HepG2 (cell line): ENCODE measurements around the gene PLA2G4A. TPM values are rescaled to one million over a fixed set of nuclear protein-coding genes. Genes with fewer than 3 reads are reported as not detected.

Experiments
- ATAC-seq: fragments of 200-7000 bp; cut with Tn5 transposase; 3 replicates; pipeline ENCODE4 v1.9.1; 2020; ENCODE audit warnings: mild to moderate bottlenecking, moderate library complexity
- BruUV-seq: library from RNA; stranded (reverse); fragments of 400-500 nt; replicated peaks from 2 replicates; lab custom pipeline; 2021; lab: Mats Ljungman, UMichigan
- CTCF ChIA-PET: fragments of 300-600 bp; formaldehyde crosslinking; extraction: SDS; loops from one replicate; lab custom pipeline; 2021; ENCODE audit warnings: low total read pairs, inconsistent platforms, low intra/inter-chr PET ratio; lab: Yijun Ruan, JAX
- POLR2A ChIA-PET: fragments of 350-600 bp; sonication (Branson Sonifier 250); formaldehyde crosslinking; loops from one replicate; lab custom pipeline; 2020; ENCODE audit warnings: antibody characterized with exemption, inconsistent platforms; lab: Yijun Ruan, JAX
- DNase-seq: peaks from one replicate; pipeline ENCODE4 v3.0.0-alpha.2; 2015; ENCODE audit warnings: low spot score
- FAIRE-seq: peaks from 3 replicates; lab custom pipeline; 2011; peaks lifted over from hg19 to GRCh38; lab: Jason Lieb, UNC
- H2AFZ ChIP-seq: one replicate; pipeline ENCODE4 v1.6.1; 2011; ENCODE audit warnings: low read length, inconsistent platforms
- H3K27ac ChIP-seq: fragments of 300-600 bp; 3 replicates; pipeline ENCODE4 v1.8.0; 2011; ENCODE audit warnings: mixed run types, mild to moderate bottlenecking, mixed read lengths, low read length, inconsistent platforms; ENCODE audit not compliant: insufficient read depth; ENCODE audit errors: extremely low read length
- H3K27me3 ChIP-seq, 2 experiments: fragments of 200-600 bp in 1 of 2; 2 replicates in 1 of 2; 3 replicates in 1 of 2; pipeline versions ENCODE4 v1.6.0 to v1.8.0; 2011; ENCODE audit warnings: low read length in 2 of 2, mild to moderate bottlenecking in 2 of 2, moderate library complexity in 2 of 2, inconsistent platforms in 1 of 2; ENCODE audit not compliant: insufficient read depth in 2 of 2, control insufficient read depth in 1 of 2
- H3K36me3 ChIP-seq, 2 experiments: fragments of 200-600 bp in 1 of 2; replicated peaks in 1 of 2; 2 replicates in 1 of 2; 3 replicates in 1 of 2; pipeline versions ENCODE4 v1.5.1 to v1.8.0; 2011; ENCODE audit warnings: low read length in 2 of 2, inconsistent platforms in 1 of 2; ENCODE audit not compliant: insufficient read depth in 2 of 2, control insufficient read depth in 1 of 2
- H3K4me1 ChIP-seq: 2 replicates; pipeline ENCODE4 v1.5.1; 2012; ENCODE audit warnings: low read length, inconsistent platforms; ENCODE audit not compliant: insufficient read depth
- H3K4me2 ChIP-seq: 2 replicates; pipeline ENCODE4 v1.6.0; 2011; ENCODE audit warnings: low read depth, low read length, inconsistent platforms
- H3K4me3 ChIP-seq, 3 experiments: fragments of 200-600 bp in 1 of 3; sonication (generic), shearing (Covaris generic) in 1 of 3; replicated peaks in 1 of 3; 2 replicates each; pipeline ENCODE4 v1.5.1; 2011 to 2016; ENCODE audit warnings: low read length in 3 of 3, inconsistent platforms in 2 of 3, low read depth in 2 of 3, mild to moderate bottlenecking in 2 of 3, control low read depth in 1 of 3, mixed read lengths in 1 of 3; ENCODE audit not compliant: insufficient read depth in 1 of 3
- H3K79me2 ChIP-seq: one replicate; pipeline ENCODE4 v1.6.1; 2011; ENCODE audit warnings: low read length, inconsistent platforms; ENCODE audit not compliant: insufficient read depth
- H3K9ac ChIP-seq: 2 replicates; pipeline ENCODE4 v1.6.0; 2011; ENCODE audit warnings: mild to moderate bottlenecking, low read depth, low read length, inconsistent platforms; ENCODE audit not compliant: insufficient read depth
- H3K9me3 ChIP-seq: 2 replicates; pipeline ENCODE4 v1.5.1; 2012; ENCODE audit warnings: mild to moderate bottlenecking, low read length
- H4K20me1 ChIP-seq: 2 replicates; pipeline ENCODE4 v1.6.0; 2011; ENCODE audit warnings: inconsistent platforms, mild to moderate bottlenecking, low read length, moderate library complexity; ENCODE audit not compliant: insufficient read depth
- CTCF ChIP-seq: sonication (generic); formaldehyde crosslinking; IDR thresholded peaks from 2 replicates; pipeline ENCODE4 v1.5.0; 2020; ENCODE audit warnings: mild to moderate bottlenecking, missing genetic modification reagents, moderate library complexity
- HNF4G ChIP-seq, 2 experiments: sonication (generic) in 1 of 2; formaldehyde crosslinking in 1 of 2; IDR thresholded peaks; 2 replicates each; pipeline versions ENCODE4 v1.4.0 to v1.6.1; 2011 to 2020; ENCODE audit warnings: borderline replicate concordance in 2 of 2, low read depth in 2 of 2, mild to moderate bottlenecking in 2 of 2, low read length in 1 of 2, missing genetic modification reagents in 1 of 2, moderate library complexity in 1 of 2
- MNT ChIP-seq: fragments of 450-650 bp; IDR thresholded peaks from 2 replicates; pipeline ENCODE4 v1.6.1; 2016
- SMAD3 ChIP-seq: sonication (generic); formaldehyde crosslinking; IDR thresholded peaks from 2 replicates; pipeline ENCODE4 v1.4.0; 2020; ENCODE audit warnings: missing genetic modification reagents
- ZBTB33 ChIP-seq: sonication (generic); formaldehyde crosslinking; IDR thresholded peaks from 2 replicates; pipeline ENCODE4 v1.4.0; 2020; ENCODE audit warnings: missing genetic modification reagents
- ZNF552 ChIP-seq: sonication (generic); formaldehyde crosslinking; IDR thresholded peaks from 2 replicates; pipeline ENCODE4 v1.9.0; 2022; ENCODE audit warnings: missing genetic modification reagents, mild to moderate bottlenecking, borderline replicate concordance
- ZNF567 ChIP-seq: sonication (generic); formaldehyde crosslinking; IDR thresholded peaks from 2 replicates; pipeline ENCODE4 v1.8.1; 2023; ENCODE audit warnings: mild to moderate bottlenecking, missing genetic modification reagents, borderline replicate concordance
- ZNF674 ChIP-seq: sonication (generic); formaldehyde crosslinking; IDR thresholded peaks from 2 replicates; pipeline ENCODE4 v1.5.0; 2020; ENCODE audit warnings: low read depth, mild to moderate bottlenecking, missing genetic modification reagents
- ZNF772 ChIP-seq: sonication (generic); formaldehyde crosslinking; IDR thresholded peaks from 2 replicates; pipeline ENCODE4 v1.5.0; 2020; ENCODE audit warnings: mild to moderate bottlenecking, missing genetic modification reagents
- ZNF781 ChIP-seq: sonication (generic); formaldehyde crosslinking; IDR thresholded peaks from 2 replicates; pipeline ENCODE4 v1.5.1; 2020; ENCODE audit warnings: borderline replicate concordance, mild to moderate bottlenecking, missing genetic modification reagents; ENCODE audit errors: not compliant biosample characterization
- ZNF788 ChIP-seq: sonication (generic); formaldehyde crosslinking; IDR thresholded peaks from 2 replicates; pipeline ENCODE4 v1.5.0; 2020; ENCODE audit warnings: mild to moderate bottlenecking, missing genetic modification reagents, borderline replicate concordance
- WGBS: methylation state at CpG from one replicate; pipeline ENCODE4 v1.1.6; 2017; ENCODE audit warnings: low lambda C conversion rate; 5-methylcytosine and 5-hydroxymethylcytosine counted together
- in situ Hi-C: cut with HindIII; loops from 2 replicates; pipeline ENCODE4 v1.10.0; 2017; ENCODE audit warnings: low pct_unique_long_range_greater_than_20kb; ENCODE audit not compliant: extremely low pct_ligation_motif_present
- intact Hi-C: fragments of 100-400 bp; cut with micrococcal nuclease; formaldehyde crosslinking; loops from one replicate; pipeline ENCODE4 v1.10.0; 2022; ENCODE audit not compliant: unreplicated experiment
- polyA plus RNA-seq, 8 experiments: library from polyadenylated mRNA; depleted of rRNA in 3 of 8; stranded (reverse) in 7 of 8; unstranded in 1 of 8; fragments of >200 nt; fragmentation: Illumina TruSeq in 4 of 8; extraction: Trizol in 4 of 8; gene quantifications; 2 replicates each; pipeline versions ENCODE4 v1.2.1 to v1.2.3, GENCODE V29; 2011 to 2016; ENCODE audit warnings: low read depth in 4 of 8, missing spikeins in 1 of 8, mixed read lengths in 1 of 8; ENCODE audit not compliant: insufficient read depth in 1 of 8
- total RNA-seq, 5 experiments: library from RNA; depleted of rRNA; stranded (reverse); fragments of >200 nt; fragmentation: Illumina TruSeq; extraction: Trizol; gene quantifications; 2 replicates each; pipeline ENCODE4 v1.2.3, GENCODE V29; 2016; ENCODE audit warnings: low read depth in 1 of 5

PLA2G4A gene
- total and polyA plus RNA-seq, 2 of the 13 experiments (the other 11 are each of a cell fraction or from before 2014, with no cell fraction given) = not detected

GRCh38 chr1:186967656-186968394 lies 139.1 kb downstream of the PLA2G4A start (continued):
- no peak for TF ChIP-seq CTCF (CRISPR knock-in tag)
- TF ChIP-seq, all 625 proteins: peak for 0

- no peak overlapping the region for H3K9ac ChIP-seq
- ChIA-PET POLR2A (no interaction called here), CTCF (no interaction called here)
- in situ Hi-C loops = no loop called here
- H2AFZ ChIP-seq = no peak overlapping the region
- H3K36me3 ChIP-seq = no peaks in the 10 kb centered on the region
- WGBS = 2% methylated on average over 3 of the region's 3 CpGs
- H3K27me3 ChIP-seq = no peaks in the 10 kb centered on the region
- no peak overlapping the region for H3K27ac ChIP-seq
- no peak for DNase-seq
- no peaks in the 10 kb centered on the region for H3K9me3 ChIP-seq
- H3K4me2 ChIP-seq = no peak overlapping the region
- intact Hi-C loops = no loop called here
- no peak for ATAC-seq
- no TSS peak for BruUV-seq
- no peaks in the 10 kb centered on the region for H3K4me1 ChIP-seq
- H3K79me2 ChIP-seq = no peaks in the 10 kb centered on the region
- H4K20me1 ChIP-seq = no peaks in the 10 kb centered on the region
- no peak for FAIRE-seq
- TF ChIP-seq ZNF788 (CRISPR knock-in tag) (no peak), MNT (no peak), ZNF552 (no peak), ZNF674 (no peak), ZNF781 (CRISPR knock-in tag) (no peak), ZBTB33 (CRISPR knock-in tag) (no peak), HNF4G (IDR thresholded peaks at IDR 0.05; ENCODE audit: borderline replicate concordance, low read depth, low read length) (no peak), HNF4G (CRISPR knock-in tag; IDR thresholded peaks at IDR 0.05; ENCODE audit: borderline replicate concordance, low read depth) (no peak), SMAD3 (no peak), ZNF567 (CRISPR knock-in tag) (no peak), ZNF772 (CRISPR knock-in tag) (no peak)
- TF ChIP-seq, all 625 proteins: peak for 0
- no peak overlapping the region for H3K4me3 ChIP-seq
Observed at GRCh38 chr1:186974774-186975181, 146.0 kb downstream of the PLA2G4A start.
